HepG2 (cell line): ENCODE results near the gene EXOC7.

ENCODE experiments used
- SNAPC2 ChIP-seq: sonication (generic); formaldehyde crosslinking; IDR thresholded peaks from 2 replicates; pipeline ENCODE4 v1.8.1; 2022; ENCODE audit warnings: mild to moderate bottlenecking, missing genetic modification reagents
- TAF15 ChIP-seq: fragments of 200-400 bp; formaldehyde crosslinking; IDR thresholded peaks from one replicate; pipeline ENCODE4 v1.6.1; 2018; ENCODE audit warnings: mild to moderate bottlenecking, low read depth, low read length; ENCODE audit not compliant: poor library complexity, severe bottlenecking
- XBP1 ChIP-seq: sonication (generic); formaldehyde crosslinking; IDR thresholded peaks from 2 replicates; pipeline ENCODE4 v1.5.0; 2020; ENCODE audit warnings: missing genetic modification reagents
- ZNF776 ChIP-seq: sonication (generic); formaldehyde crosslinking; IDR thresholded peaks from 2 replicates; pipeline ENCODE4 v1.4.0; 2020; ENCODE audit warnings: mild to moderate bottlenecking, missing genetic modification reagents
- TF ChIP-seq, protein P1 (sequence below): sonication (generic); formaldehyde crosslinking; IDR thresholded peaks from 2 replicates; pipeline ENCODE4 v1.5.1; 2020; ENCODE audit warnings: mild to moderate bottlenecking, missing genetic modification reagents, moderate library complexity

DNA sequence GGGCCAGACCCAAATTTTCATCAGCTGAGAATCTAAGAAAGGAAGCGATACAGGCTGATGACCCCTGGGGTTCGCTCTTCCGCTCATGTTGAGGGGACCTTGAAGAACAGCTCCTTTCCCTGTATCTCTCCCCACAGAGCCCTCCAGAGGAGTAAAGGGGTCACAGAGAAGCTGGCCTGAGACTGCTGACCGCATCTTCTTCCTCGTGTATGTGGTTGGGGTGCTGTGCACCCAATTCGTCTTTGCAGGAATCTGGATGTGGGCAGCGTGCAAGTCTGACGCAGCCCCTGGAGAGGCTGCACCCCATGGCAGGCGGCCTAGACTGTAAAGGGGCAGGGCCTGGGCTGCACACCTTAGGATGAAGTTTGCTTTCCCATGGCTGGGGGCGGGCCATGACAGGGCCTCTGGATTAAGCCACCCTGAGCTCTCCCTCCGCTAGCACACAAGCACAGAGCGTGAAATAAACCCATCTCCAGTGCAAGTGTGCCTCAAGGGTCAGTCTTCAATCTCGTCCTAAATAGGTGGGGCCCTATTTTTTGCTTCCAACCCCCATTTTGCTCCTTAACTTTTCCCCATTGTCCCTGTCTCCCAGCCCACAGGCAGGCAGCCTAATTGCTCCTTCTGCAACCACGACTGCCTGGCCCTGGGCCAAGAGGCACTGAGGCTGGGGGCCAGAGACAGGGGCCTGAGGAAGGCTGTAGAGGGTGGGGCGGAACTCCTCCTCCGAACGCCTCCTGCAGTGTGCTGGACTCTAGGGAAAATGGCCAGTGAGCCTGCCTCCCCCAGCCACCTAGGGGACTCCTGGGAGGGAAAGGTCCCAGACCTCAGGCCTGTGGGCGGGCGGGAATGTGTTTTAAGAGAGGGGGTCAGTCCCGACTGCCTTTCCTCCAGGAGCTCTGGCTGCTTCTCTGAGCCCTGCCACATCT, 21.0 kb downstream of the EXOC7 start:
- TF ChIP-seq TAF15 (no peak), ZNF776 (CRISPR knock-in tag) (no peak), SNAPC2 (CRISPR knock-in tag) (no peak), XBP1 (CRISPR knock-in tag) (no peak)
- TF ChIP-seq, protein P1, sequence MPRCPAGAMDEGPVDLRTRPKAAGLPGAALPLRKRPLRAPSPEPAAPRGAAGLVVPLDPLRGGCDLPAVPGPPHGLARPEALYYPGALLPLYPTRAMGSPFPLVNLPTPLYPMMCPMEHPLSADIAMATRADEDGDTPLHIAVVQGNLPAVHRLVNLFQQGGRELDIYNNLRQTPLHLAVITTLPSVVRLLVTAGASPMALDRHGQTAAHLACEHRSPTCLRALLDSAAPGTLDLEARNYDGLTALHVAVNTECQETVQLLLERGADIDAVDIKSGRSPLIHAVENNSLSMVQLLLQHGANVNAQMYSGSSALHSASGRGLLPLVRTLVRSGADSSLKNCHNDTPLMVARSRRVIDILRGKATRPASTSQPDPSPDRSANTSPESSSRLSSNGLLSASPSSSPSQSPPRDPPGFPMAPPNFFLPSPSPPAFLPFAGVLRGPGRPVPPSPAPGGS (CRISPR knock-in tag) = no peak
